ENCODE data around the gene PRSS36.

DNA sequence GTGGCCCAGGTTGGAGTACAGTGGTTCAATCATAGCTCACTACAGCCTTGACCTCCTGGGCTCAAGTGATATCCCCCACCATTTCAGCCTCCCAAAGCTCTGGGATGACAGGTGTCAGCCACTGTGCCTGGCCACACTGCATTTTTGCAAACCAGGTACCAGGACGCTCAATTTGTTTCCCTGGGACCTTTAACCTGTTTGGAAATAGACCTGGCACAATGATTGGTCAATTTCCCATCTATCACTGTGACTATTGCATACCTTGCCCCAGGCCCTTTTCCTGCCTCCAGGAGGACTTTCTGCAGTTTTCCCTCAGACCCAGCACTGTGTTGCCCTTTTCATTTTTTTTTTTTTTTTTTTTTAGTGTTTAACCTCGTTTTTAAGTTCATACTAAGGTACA is 19.0 kb upstream of the PRSS36 start:
- TF ChIP-seq, protein P1, sequence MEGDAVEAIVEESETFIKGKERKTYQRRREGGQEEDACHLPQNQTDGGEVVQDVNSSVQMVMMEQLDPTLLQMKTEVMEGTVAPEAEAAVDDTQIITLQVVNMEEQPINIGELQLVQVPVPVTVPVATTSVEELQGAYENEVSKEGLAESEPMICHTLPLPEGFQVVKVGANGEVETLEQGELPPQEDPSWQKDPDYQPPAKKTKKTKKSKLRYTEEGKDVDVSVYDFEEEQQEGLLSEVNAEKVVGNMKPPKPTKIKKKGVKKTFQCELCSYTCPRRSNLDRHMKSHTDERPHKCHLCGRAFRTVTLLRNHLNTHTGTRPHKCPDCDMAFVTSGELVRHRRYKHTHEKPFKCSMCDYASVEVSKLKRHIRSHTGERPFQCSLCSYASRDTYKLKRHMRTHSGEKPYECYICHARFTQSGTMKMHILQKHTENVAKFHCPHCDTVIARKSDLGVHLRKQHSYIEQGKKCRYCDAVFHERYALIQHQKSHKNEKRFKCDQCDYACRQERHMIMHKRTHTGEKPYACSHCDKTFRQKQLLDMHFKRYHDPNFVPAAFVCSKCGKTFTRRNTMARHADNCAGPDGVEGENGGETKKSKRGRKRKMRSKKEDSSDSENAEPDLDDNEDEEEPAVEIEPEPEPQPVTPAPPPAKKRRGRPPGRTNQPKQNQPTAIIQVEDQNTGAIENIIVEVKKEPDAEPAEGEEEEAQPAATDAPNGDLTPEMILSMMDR (IDR thresholded peaks at IDR 0.05): no peak
- TF ChIP-seq NFYB (CRISPR knock-in tag; conservative IDR thresholded peaks at IDR 0.05; ENCODE audit: low read depth) (no peak), NR2C2 (CRISPR knock-in tag; IDR thresholded peaks at IDR 0.05) (no peak), CREB1 (CRISPR knock-in tag; IDR thresholded peaks at IDR 0.05) (no peak), FOXP1 (CRISPR knock-in tag; IDR thresholded peaks at IDR 0.05; ENCODE audit: borderline replicate concordance) (no peak)
- TF ChIP-seq, protein P2, sequence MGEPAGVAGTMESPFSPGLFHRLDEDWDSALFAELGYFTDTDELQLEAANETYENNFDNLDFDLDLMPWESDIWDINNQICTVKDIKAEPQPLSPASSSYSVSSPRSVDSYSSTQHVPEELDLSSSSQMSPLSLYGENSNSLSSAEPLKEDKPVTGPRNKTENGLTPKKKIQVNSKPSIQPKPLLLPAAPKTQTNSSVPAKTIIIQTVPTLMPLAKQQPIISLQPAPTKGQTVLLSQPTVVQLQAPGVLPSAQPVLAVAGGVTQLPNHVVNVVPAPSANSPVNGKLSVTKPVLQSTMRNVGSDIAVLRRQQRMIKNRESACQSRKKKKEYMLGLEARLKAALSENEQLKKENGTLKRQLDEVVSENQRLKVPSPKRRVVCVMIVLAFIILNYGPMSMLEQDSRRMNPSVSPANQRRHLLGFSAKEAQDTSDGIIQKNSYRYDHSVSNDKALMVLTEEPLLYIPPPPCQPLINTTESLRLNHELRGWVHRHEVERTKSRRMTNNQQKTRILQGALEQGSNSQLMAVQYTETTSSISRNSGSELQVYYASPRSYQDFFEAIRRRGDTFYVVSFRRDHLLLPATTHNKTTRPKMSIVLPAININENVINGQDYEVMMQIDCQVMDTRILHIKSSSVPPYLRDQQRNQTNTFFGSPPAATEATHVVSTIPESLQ (CRISPR knock-in tag; IDR thresholded peaks at IDR 0.05): no peak
